GM18498 (cell line): ENCODE data around the gene SOX1.

ENCODE experiments used
- ATAC-seq: cut with Tn5 transposase; IDR thresholded peaks from one replicate; pipeline ENCODE4 v1.9.1; 2021; ENCODE audit warnings: mild to moderate bottlenecking, moderate library complexity; ENCODE audit not compliant: unreplicated experiment

The SOX1 gene

GRCh38 chr13:112058519-112058873, 8.5 kb upstream of the SOX1 start:
- ATAC-seq = no peak

- ATAC-seq = no peak
Observed at GRCh38 chr13:112058941-112059340, 8.0 kb upstream of the SOX1 start.

DNA sequence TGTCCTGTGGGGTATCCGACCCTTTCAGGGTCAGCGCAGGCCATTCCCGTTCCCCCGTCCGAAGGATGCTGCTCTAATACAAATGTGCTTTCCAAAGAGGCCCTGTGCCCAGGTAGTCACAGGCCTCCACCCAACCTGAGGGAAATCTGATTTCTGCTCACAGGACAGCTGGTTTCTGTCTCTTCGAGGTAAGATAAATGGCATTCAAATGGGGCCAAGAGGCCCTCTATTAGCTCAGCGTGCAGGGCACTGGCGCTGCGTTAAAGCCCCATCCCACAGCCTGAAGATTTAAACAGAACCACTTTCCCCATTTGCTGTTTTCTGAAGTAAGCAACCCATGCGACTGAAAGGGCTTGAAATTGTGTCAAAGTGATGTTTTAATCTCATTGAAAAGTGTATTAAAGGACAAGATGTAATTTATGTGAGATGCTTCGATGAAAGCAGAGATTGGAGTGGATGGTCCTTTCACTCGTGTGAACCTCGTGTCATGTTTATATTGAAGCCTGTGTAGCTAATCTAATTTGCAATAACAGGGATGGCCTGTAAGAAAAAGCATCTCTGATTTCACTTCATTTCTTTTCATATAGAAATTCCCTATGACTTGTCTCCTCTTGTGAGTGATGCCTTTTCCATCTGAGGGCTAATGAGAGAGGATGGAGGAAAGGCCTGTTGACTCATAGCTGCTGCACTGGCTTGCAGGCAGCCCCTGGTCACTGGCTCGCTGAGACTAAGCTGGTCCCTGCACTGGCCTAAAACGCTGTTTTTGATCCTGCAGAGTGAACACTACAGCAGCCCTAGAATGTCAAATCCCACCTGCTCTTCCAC, 7.3 kb upstream of the SOX1 start:
- ATAC-seq = no peak

- no peak for ATAC-seq
Observed at GRCh38 chr13:112060282-112060830, 6.6 kb upstream of the SOX1 start.

- ATAC-seq = no peak
Observed at GRCh38 chr13:112060899-112061366, 6.0 kb upstream of the SOX1 start.

GRCh38 chr13:112061367-112062061, 5.4 kb upstream of the SOX1 start:
- ATAC-seq = no peak

- ATAC-seq = no peak
Observed at GRCh38 chr13:112062072-112062567, 4.8 kb upstream of the SOX1 start.

- no peak for ATAC-seq
Observed at GRCh38 chr13:112062571-112063570, 4.1 kb upstream of the SOX1 start.

- no peak for ATAC-seq
Observed at GRCh38 chr13:112063807-112064206, 3.1 kb upstream of the SOX1 start.

GRCh38 chr13:112064222-112064621, 2.7 kb upstream of the SOX1 start:
- ATAC-seq = no peak

DNA sequence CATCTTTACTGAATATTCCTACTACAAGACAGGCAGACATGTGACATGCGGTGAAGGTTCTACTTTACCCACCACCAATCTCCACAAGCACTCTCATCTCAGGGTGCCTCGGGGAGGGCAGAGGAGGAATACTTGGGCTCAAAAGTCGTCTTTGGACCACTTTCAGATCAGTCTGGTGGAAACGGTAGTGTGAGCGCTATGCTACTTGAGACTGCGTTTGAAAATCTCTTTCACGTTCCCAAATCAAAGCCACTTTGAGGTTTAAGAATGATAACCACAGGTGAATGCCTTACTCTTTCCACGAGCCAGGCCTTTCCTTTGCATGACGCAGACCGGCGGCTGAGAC, 1.5 kb upstream of the SOX1 start:
- no peak for ATAC-seq

DNA sequence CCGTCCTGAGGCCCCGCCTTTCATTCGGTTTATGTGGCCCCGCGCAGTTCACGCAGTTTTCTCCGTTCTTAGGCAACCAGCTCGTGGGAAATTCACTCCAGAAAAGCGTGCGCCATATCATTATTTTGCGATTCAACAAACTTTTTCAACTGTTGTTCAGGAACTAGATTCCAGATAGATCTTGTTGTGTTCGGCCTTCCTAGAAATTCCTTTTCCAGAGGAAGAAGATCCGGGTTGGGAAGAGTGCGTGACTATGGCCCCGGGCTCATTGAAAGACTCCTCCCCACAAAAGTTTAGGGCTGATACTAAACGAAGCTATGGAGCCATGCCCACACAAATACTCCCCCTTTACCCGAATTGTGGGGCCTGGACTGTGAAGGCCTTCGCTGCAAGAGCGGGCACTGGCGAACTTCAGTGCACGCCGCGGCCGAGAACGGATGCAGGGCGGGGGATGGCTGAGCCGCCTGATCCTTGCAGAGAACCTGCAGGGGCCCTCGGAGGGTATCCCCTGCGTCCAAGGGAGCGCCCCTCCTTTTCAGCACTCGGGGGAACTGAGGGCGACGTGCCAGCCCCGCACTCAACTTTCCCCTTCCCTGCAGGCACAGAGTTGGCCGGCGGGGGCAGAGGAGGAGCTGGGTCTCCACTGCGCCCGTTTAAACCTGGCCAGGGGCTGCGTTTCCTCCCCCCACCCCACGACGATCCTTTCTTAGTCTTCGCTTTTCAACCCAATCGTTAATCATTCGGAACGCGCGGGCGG, 904 bp upstream of the SOX1 start:
- ATAC-seq = no peak

- ATAC-seq = no peak
Observed at GRCh38 chr13:112066624-112067004, 335 bp upstream of the SOX1 start.

DNA sequence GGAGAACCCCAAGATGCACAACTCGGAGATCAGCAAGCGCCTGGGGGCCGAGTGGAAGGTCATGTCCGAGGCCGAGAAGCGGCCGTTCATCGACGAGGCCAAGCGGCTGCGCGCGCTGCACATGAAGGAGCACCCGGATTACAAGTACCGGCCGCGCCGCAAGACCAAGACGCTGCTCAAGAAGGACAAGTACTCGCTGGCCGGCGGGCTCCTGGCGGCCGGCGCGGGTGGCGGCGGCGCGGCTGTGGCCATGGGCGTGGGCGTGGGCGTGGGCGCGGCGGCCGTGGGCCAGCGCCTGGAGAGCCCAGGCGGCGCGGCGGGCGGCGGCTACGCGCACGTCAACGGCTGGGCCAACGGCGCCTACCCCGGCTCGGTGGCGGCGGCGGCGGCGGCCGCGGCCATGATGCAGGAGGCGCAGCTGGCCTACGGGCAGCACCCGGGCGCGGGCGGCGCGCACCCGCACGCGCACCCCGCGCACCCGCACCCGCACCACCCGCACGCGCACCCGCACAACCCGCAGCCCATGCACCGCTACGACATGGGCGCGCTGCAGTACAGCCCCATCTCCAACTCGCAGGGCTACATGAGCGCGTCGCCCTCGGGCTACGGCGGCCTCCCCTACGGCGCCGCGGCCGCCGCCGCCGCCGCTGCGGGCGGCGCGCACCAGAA, 1.1 kb downstream of the SOX1 start:
- no peak for ATAC-seq

DNA sequence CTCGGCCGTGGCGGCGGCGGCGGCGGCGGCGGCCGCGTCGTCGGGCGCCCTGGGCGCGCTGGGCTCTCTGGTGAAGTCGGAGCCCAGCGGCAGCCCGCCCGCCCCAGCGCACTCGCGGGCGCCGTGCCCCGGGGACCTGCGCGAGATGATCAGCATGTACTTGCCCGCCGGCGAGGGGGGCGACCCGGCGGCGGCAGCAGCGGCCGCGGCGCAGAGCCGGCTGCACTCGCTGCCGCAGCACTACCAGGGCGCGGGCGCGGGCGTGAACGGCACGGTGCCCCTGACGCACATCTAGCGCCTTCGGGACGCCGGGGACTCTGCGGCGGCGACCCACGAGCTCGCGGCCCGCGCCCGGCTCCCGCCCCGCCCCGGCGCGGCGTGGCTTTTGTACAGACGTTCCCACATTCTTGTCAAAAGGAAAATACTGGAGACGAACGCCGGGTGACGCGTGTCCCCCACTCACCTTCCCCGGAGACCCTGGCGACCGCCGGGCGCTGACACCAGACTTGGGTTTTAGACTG, 1.7 kb downstream of the SOX1 start:
- ATAC-seq = no peak

GRCh38 chr13:112069061-112069844, 2.3 kb downstream of the SOX1 start:
- no peak for ATAC-seq

DNA sequence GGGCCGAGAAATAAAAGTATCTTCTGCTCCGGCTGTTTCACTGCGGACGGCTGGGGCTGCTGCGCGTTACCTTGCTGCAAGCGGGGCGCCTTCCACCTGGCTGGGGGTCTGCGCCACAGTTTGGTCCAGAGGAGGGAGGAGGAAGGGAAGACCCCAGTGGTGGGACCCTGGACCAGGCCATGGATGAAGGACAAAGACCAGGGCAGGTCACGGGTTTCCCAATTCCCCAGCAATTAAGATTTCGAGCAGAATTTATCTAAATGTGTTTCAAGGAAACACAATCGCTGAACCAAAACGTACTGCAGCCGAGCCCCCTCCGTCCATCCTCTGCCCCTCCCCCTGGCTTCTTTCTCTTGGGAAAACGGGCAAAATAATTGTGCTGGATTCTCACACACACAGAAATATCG, 2.9 kb downstream of the SOX1 start:
- ATAC-seq = no peak

DNA sequence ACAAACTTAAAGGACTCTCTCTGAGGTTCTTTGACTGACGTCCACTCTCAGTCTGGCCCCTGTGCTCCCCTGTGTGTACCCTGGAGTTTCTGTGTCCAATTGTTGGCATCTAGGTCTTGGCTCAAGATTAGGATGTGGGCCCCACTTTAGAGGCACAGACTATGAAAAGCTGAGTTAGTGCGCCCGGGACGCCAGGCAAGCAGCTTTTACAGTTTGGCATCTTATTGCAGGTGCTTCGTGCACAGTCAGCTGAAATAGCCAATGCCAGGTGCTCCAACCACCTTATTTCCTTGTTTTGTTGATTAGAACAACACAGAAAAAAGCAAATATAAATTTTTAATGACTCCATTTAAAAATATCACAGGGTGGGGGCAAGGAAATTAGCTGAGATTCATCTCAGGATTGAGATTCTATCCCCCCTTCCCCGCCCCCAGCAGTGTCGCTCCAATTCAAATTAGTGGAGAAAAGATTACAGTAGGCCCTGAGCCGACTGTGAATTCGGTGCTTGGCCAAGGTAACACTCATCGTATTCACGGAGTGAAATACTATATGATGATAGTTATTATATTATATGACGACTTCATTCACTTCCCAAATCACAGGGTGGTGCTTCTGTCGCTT, 4.3 kb downstream of the SOX1 start:
- ATAC-seq = no peak
